ENCODE measurements around the gene PADI3.

DNA sequence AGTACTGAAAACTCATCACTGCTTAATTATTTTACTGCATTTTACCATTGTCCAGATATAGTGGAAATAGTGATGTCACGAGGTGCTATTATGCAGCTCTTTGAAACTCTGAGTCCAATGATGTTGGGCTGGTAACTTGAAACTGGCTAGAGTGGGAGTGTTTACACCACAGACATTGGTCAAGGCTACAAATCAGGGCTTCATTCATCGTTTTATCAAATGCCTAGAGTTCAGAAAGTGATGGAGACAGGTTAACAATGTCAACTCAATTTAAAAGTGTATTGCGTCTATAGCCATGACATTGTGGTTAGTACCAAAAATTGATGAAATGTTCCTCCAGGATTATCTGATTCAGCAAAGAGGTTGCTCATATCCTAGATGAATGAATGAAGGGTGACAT, 31.3 kb upstream of the PADI3 start:
- TF ChIP-seq REST (IDR thresholded peaks at IDR 0.05; ENCODE audit: insufficient read depth in 1 of 2, low read depth in 2 of 2, low read length in 2 of 2) (no peak), TAF1 (IDR thresholded peaks at IDR 0.05; ENCODE audit: borderline replicate concordance, insufficient read depth, low read length) (no peak)

Data from PFSK-1 (cell line).